ENCODE measurements around the gene TOX2. TPM values are rescaled to one million over a fixed set of nuclear protein-coding genes. Genes with fewer than 3 reads are reported as not detected.
A peak's percentile ranks its signal among the peaks of the same experiment; 100 is the strongest.

TOX2 gene
- total RNA-seq, 1 experiment from 2014 or later, result 1.7 TPM

DNA sequence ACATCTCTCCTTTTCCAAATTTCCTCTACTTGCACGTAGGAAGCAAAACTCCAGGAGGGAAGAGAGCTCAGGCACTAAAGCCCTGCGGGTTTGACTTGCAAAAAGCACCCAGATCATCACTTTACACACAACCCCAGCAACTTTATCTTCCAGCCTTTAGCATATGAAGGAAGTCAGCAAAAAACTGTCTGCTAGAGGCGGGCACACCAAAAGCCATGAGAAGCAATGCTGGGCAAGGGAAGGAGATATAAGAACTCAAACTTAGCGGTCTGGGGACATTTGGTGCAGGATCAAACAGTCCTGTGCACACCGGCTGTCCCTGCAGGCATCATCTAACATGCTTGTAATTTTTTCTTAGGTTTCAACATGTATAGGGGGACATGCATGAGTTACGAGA lies 159.0 kb downstream of the TOX2 start:
- no peak overlapping the region for H3K14ac ChIP-seq (ENCODE audit: insufficient read depth, low read length)
- no peak overlapping the region for H4K8ac ChIP-seq (replicated peaks; ENCODE audit: insufficient read length, low read depth, low read length)
- H3K23ac ChIP-seq (ENCODE audit: insufficient read length, low read depth, low read length), result no peak overlapping the region
- no peak for TF ChIP-seq CTCF (conservative IDR thresholded peaks at IDR 0.05)
- no peaks in the 10 kb centered on the region for H3K4me1 ChIP-seq (ENCODE audit: insufficient read depth, low read length)
- no peak overlapping the region for H3K27ac ChIP-seq (ENCODE audit: insufficient read length, low read depth, low read length)
- no peak for DNase-seq
- H2BK5ac ChIP-seq (ENCODE audit: insufficient read length, low read length), result no peak overlapping the region
- no peak overlapping the region for H3T11ph ChIP-seq (ENCODE audit: low read length)
- no CpG with 5 or more reads among the region's 6 CpGs for WGBS (ENCODE audit: extremely low coverage, insufficient read length, low lambda C conversion rate)
- H2BK12ac ChIP-seq (ENCODE audit: insufficient read length, low read depth, low read length), result no peak overlapping the region
- H3K18ac ChIP-seq (ENCODE audit: insufficient read length, low read depth, low read length), result no peak overlapping the region
- no peak overlapping the region for H2BK120ac ChIP-seq (ENCODE audit: low read depth, low read length, poor library complexity, severe bottlenecking)
- no peaks in the 10 kb centered on the region; the same call in 1 of the 2 replicates for H3K27me3 Mint-ChIP-seq (ENCODE audit: low read depth)
- no peak overlapping the region for H4K91ac ChIP-seq (ENCODE audit: insufficient read length, low read depth, low read length)
- no peak overlapping the region for H2BK20ac ChIP-seq (ENCODE audit: low read depth, low read length, poor library complexity, severe bottlenecking)
- H3K79me2 ChIP-seq (ENCODE audit: insufficient read depth, low read length), result no peaks in the 10 kb centered on the region
- no peaks in the 10 kb centered on the region for H3K9me3 ChIP-seq (ENCODE audit: control insufficient read depth, low read depth, low read length)
- H2BK15ac ChIP-seq (ENCODE audit: low read depth, low read length), result no peak overlapping the region
- H3K4me1 Mint-ChIP-seq, result peaks cover 11 to 19% of the 10 kb centered on the region in 2 experiments
- peak overlapping the region in 1 of 3 experiments; percentile 16; a peak in 2 of 7 replicates for H3K27ac Mint-ChIP-seq
- H3K9ac ChIP-seq (ENCODE audit: extremely low read depth, insufficient read length, low read length), result no peak overlapping the region
- no peak overlapping the region for H3K56ac ChIP-seq (ENCODE audit: insufficient read length, low read depth, low read length)
- no peaks in the 10 kb centered on the region for H3K27me3 ChIP-seq (ENCODE audit: insufficient read depth, low read length)
- H3K4ac ChIP-seq (ENCODE audit: low read depth, low read length), result no peak overlapping the region
- no peak overlapping the region for H4K5ac ChIP-seq (ENCODE audit: insufficient read length, low read depth, low read length)
- H4K20me1 ChIP-seq (ENCODE audit: control insufficient read depth, insufficient read depth, insufficient read length), result no peaks in the 10 kb centered on the region
- no peak overlapping the region for H2AFZ ChIP-seq (ENCODE audit: low read length)
- H3K36me3 Mint-ChIP-seq (ENCODE audit: insufficient read depth in 1 of 3, low read depth in 3 of 3), result no peaks in the 10 kb centered on the region
- H3K79me1 ChIP-seq (ENCODE audit: insufficient read depth, low read depth, low read length, poor library complexity, severe bottlenecking), result no peaks in the 10 kb centered on the region
- H2AK5ac ChIP-seq (ENCODE audit: insufficient read length, low read length), result no peak overlapping the region
- H3K23me2 ChIP-seq (ENCODE audit: insufficient read length, low read depth, low read length, poor library complexity, severe bottlenecking), result no peaks in the 10 kb centered on the region
- no peak overlapping the region; a peak in 1 of 5 replicates for H3K4me3 Mint-ChIP-seq
- H3K9me3 Mint-ChIP-seq, result no peaks in the 10 kb centered on the region
- no peak overlapping the region for H3K4me2 ChIP-seq (ENCODE audit: insufficient read depth, insufficient read length, low read length)
